ENCODE data around the gene VAV3.

- TF ChIP-seq, protein P1, sequence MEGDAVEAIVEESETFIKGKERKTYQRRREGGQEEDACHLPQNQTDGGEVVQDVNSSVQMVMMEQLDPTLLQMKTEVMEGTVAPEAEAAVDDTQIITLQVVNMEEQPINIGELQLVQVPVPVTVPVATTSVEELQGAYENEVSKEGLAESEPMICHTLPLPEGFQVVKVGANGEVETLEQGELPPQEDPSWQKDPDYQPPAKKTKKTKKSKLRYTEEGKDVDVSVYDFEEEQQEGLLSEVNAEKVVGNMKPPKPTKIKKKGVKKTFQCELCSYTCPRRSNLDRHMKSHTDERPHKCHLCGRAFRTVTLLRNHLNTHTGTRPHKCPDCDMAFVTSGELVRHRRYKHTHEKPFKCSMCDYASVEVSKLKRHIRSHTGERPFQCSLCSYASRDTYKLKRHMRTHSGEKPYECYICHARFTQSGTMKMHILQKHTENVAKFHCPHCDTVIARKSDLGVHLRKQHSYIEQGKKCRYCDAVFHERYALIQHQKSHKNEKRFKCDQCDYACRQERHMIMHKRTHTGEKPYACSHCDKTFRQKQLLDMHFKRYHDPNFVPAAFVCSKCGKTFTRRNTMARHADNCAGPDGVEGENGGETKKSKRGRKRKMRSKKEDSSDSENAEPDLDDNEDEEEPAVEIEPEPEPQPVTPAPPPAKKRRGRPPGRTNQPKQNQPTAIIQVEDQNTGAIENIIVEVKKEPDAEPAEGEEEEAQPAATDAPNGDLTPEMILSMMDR (IDR thresholded peaks at IDR 0.05): no peak
- no peak for TF ChIP-seq MEF2A (IDR thresholded peaks at IDR 0.05; ENCODE audit: borderline replicate concordance, low read depth)
- TF ChIP-seq SIN3A (IDR thresholded peaks at IDR 0.05; ENCODE audit: borderline replicate concordance, low read depth, low read length): no peak
- TF ChIP-seq REST (IDR thresholded peaks at IDR 0.05; ENCODE audit: low read depth, low read length): no peak
Observed at GRCh38 chr1:107793896-107794453, 171.0 kb downstream of the VAV3 start.
